Measurements from ENCODE around the gene MIOS. TPM values are rescaled to one million over a fixed set of nuclear protein-coding genes. Genes with fewer than 3 reads are reported as not detected.
"Not testable (repeated sequence)": the region's sequence is repeated elsewhere in the genome, so short reads cannot be mapped to it uniquely, and the experiment has no call there.

MIOS gene
- total and polyA plus RNA-seq, 4 donors: 6.3 to 23.2 (median 19.5) TPM

GRCh38 chr7:7653593-7654187 lies 87.0 kb downstream of the MIOS start:
- no peak for DNase-seq
- 58 to 64% methylated on average over 3 of the region's 3 CpGs for WGBS, 2 donors
- Histone ChIP-seq H3K9me3 (ENCODE audit: control insufficient read depth, low read length) (no peaks in the 10 kb centered on the region), H3K4me3 (ENCODE audit: low read length in 2 of 2) (no peak overlapping the region), H3K27me3 (ENCODE audit: control insufficient read depth in 1 of 2, insufficient read depth in 2 of 2, low read length in 1 of 2) (no peaks in the 10 kb centered on the region), H3K4me1 (ENCODE audit: control insufficient read depth in 1 of 2, insufficient read depth in 2 of 2, low read length in 2 of 2) (no peaks in the 10 kb centered on the region), H3K27ac (ENCODE audit: low read depth in 1 of 2, low read length in 2 of 2) (no peak overlapping the region), H3K36me3 (ENCODE audit: control insufficient read depth in 1 of 2, insufficient read depth in 2 of 2, low read length in 1 of 2) (no peaks in the 10 kb centered on the region)
- ATAC-seq (ENCODE audit: low FRiP score): no peak
- intact Hi-C loops (cut with DNase I): no loop called here

GRCh38 chr7:7654964-7655715 lies 88.5 kb downstream of the MIOS start:
- DNase-seq: no peak
- no peak overlapping the region for H3K4me3 ChIP-seq (ENCODE audit: low read length in 2 of 2)
- H3K27me3 ChIP-seq (ENCODE audit: control insufficient read depth in 1 of 2, insufficient read depth in 2 of 2, low read length in 1 of 2): no peaks in the 10 kb centered on the region
- no peaks in the 10 kb centered on the region for H3K36me3 ChIP-seq (ENCODE audit: control insufficient read depth in 1 of 2, insufficient read depth in 2 of 2, low read length in 1 of 2)
- intact Hi-C loops (cut with DNase I): no loop called here
- no peak overlapping the region for H3K27ac ChIP-seq (ENCODE audit: low read depth in 1 of 2, low read length in 2 of 2)
- no peak for ATAC-seq (ENCODE audit: low FRiP score)
- no peaks in the 10 kb centered on the region for H3K9me3 ChIP-seq (ENCODE audit: control insufficient read depth, low read length)
- WGBS, 2 donors: 84% methylated on average over 4 of the region's 4 CpGs
- H3K4me1 ChIP-seq (ENCODE audit: control insufficient read depth in 1 of 2, insufficient read depth in 2 of 2, low read length in 2 of 2): no peaks in the 10 kb centered on the region

GRCh38 chr7:7656459-7656858 lies 89.8 kb downstream of the MIOS start:
- intact Hi-C loops (cut with DNase I); ATAC-seq (ENCODE audit: low FRiP score); H3K4me1 ChIP-seq (ENCODE audit: control insufficient read depth in 1 of 2, insufficient read depth in 2 of 2, low read length in 2 of 2); H3K9me3 ChIP-seq (ENCODE audit: control insufficient read depth, low read length); H3K4me3 ChIP-seq (ENCODE audit: low read length in 2 of 2); H3K36me3 ChIP-seq (ENCODE audit: control insufficient read depth in 1 of 2, insufficient read depth in 2 of 2, low read length in 1 of 2); H3K27me3 ChIP-seq (ENCODE audit: control insufficient read depth in 1 of 2, insufficient read depth in 2 of 2, low read length in 1 of 2); H3K27ac ChIP-seq (ENCODE audit: low read depth in 1 of 2, low read length in 2 of 2); DNase-seq: not testable (repeated sequence)
- WGBS, 2 donors: 98% methylated on average over 3 of the region's 3 CpGs

Other genes starting within 250 kb of the MIOS start
- gene COL28A1, start 31.0 kb upstream of the MIOS start, total RNA-seq: 1 to 10 TPM; 1.6 to 3.2 TPM
- gene COL28A1, start 31.0 kb upstream of the MIOS start, polyA plus RNA-seq: under 1 TPM; 0.26 to 0.63 TPM
- 10 to 100 TPM; 14.5 to 18.9 TPM for gene UMAD1, start 73.9 kb downstream of the MIOS start, total RNA-seq
- gene UMAD1, start 73.9 kb downstream of the MIOS start, polyA plus RNA-seq: 10 to 100 TPM; 11.8 to 16.5 TPM
- 10 to 100 TPM; 15.4 to 15.6 TPM for gene RPA3, start 151.7 kb downstream of the MIOS start, total RNA-seq
- gene RPA3, start 151.7 kb downstream of the MIOS start, polyA plus RNA-seq: 10 to 100 TPM; 20.4 to 31.7 TPM